Body of pancreas (tissue), 4 donors: Measurements from ENCODE around the gene TFAP2B.

Experiments
- CTCF ChIP-seq, 7 experiments: fragments of 450-650 bp in 4 of 7; fragments of 200-600 bp in 3 of 7; sonication (generic) in 3 of 7; IDR thresholded peaks; one replicate each; pipeline ENCODE4 v1.5.1; 2016 to 2019; ENCODE audit warnings: antibody characterized with exemption in 7 of 7
- POLR2A ChIP-seq, 3 donors: fragments of 450-650 bp; IDR thresholded peaks; one replicate each; pipeline ENCODE4 v1.6.1; 2016; ENCODE audit warnings: antibody characterized with exemption in 3 of 3, mild to moderate bottlenecking in 2 of 3

GRCh38 chr6:50826037-50826761 is 7.5 kb downstream of the TFAP2B start:
- TF ChIP-seq CTCF (IDR thresholded peaks at IDR 0.05) (no peak), POLR2A (IDR thresholded peaks at IDR 0.05) (no peak)
